Measurements from ENCODE around the gene STAT4. TPM values are rescaled to one million over a fixed set of nuclear protein-coding genes. Genes with fewer than 3 reads are reported as not detected.

The STAT4 gene
- total RNA-seq, 1 experiment from 2014 or later = 0.44 TPM

DNA sequence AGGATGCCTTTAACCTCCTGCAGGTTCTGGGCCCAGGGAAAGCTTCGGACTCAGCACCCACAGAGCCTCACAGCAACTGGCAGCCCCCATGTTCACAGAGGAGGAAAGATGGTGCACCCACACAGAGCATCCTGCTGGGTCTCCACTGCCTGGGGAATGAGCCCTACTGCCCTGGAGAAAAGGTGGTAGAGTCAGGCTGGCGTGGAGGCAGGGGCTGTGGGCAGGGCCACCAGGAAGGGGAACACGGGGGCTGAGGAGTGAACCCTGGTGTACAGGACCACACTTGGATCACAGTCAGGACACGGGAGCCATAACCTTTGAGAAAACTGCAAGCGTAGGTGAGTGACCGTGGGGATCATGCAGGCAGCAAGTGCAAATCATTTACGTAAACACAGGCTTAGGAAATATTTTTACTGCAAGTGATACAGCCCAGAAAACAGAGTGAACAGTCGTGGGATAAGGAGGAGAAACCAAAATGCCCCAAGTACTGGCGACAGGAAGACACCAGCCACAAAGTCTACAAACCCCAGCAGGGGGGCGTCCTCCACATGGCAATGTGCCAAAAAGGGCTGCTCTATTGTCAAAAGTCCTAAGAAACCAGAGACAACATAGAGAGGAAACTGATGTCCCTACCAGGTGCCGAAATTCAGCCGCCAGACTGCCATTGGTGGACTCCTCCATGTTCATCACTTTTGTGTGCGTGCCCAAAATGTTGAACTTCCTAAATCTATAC lies 164.4 kb downstream of the STAT4 start (continued):
- TF ChIP-seq, protein P1, sequence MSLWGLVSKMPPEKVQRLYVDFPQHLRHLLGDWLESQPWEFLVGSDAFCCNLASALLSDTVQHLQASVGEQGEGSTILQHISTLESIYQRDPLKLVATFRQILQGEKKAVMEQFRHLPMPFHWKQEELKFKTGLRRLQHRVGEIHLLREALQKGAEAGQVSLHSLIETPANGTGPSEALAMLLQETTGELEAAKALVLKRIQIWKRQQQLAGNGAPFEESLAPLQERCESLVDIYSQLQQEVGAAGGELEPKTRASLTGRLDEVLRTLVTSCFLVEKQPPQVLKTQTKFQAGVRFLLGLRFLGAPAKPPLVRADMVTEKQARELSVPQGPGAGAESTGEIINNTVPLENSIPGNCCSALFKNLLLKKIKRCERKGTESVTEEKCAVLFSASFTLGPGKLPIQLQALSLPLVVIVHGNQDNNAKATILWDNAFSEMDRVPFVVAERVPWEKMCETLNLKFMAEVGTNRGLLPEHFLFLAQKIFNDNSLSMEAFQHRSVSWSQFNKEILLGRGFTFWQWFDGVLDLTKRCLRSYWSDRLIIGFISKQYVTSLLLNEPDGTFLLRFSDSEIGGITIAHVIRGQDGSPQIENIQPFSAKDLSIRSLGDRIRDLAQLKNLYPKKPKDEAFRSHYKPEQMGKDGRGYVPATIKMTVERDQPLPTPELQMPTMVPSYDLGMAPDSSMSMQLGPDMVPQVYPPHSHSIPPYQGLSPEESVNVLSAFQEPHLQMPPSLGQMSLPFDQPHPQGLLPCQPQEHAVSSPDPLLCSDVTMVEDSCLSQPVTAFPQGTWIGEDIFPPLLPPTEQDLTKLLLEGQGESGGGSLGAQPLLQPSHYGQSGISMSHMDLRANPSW (CRISPR knock-in tag; conservative IDR thresholded peaks at IDR 0.05; ENCODE audit: low read depth) = no peak
- TF ChIP-seq SMAD3 (CRISPR knock-in tag; IDR thresholded peaks at IDR 0.05; ENCODE audit: borderline replicate concordance) (no peak), ESRRA (CRISPR knock-in tag; IDR thresholded peaks at IDR 0.05; ENCODE audit: borderline replicate concordance) (no peak)

DNA sequence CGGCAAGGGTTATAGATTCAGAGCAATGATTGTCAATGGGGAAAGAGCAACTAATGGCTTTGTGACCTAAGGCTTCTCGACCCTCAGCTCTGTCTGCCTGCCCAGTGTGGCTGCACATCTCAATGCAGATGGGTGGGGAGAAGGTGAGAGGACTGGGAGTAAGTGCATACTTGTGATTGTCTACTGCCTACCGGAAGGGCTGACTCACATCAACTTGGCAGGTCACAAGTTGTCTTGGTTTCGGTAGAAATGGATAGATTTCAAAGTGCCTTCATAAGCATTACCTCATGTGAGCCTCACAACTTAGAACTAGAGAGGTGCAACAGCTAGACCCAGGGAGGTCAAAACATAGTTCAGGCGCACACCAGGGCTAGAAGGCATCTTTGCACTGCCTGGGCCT lies 166.2 kb downstream of the STAT4 start:
- peaks cover 9% of the 10 kb centered on the region for H3K4me1 Mint-ChIP-seq
- ATAC-seq (no peak), DNase-seq (ENCODE audit: low spot score) (no peak)
- H3K36me3 Mint-ChIP-seq = peaks cover 91% of the 10 kb centered on the region
- H3K27me3 Mint-ChIP-seq (ENCODE audit: low read depth) = no peaks in the 10 kb centered on the region
- ChIA-PET POLR2A (no interaction called here), CTCF (no interaction called here)
- no peak overlapping the region for H3K27ac Mint-ChIP-seq
- no peaks in the 10 kb centered on the region for H3K9me3 Mint-ChIP-seq
- H3K4me3 Mint-ChIP-seq = no peak overlapping the region
- TF ChIP-seq GTF2I (CRISPR knock-in tag; conservative IDR thresholded peaks at IDR 0.05) (no peak), OVOL2 (CRISPR knock-in tag; IDR thresholded peaks at IDR 0.05; ENCODE audit: borderline replicate concordance) (no peak), SP1 (CRISPR knock-in tag; conservative IDR thresholded peaks at IDR 0.05) (no peak), ZNF232 (CRISPR knock-in tag; IDR thresholded peaks at IDR 0.05) (no peak), ZNF121 (CRISPR knock-in tag; IDR thresholded peaks at IDR 0.05) (no peak), ZNF416 (CRISPR knock-in tag; IDR thresholded peaks at IDR 0.05) (no peak), IRF2 (CRISPR knock-in tag; IDR thresholded peaks at IDR 0.05; ENCODE audit: borderline replicate concordance, low read depth) (no peak), ETV6 (CRISPR knock-in tag; IDR thresholded peaks at IDR 0.05) (no peak), NR1H2 (CRISPR knock-in tag; IDR thresholded peaks at IDR 0.05) (no peak), HMGA2 (CRISPR knock-in tag; IDR thresholded peaks at IDR 0.05) (no peak), ELF4 (CRISPR knock-in tag; IDR thresholded peaks at IDR 0.05; ENCODE audit: low read depth) (no peak), ZNF317 (CRISPR knock-in tag; IDR thresholded peaks at IDR 0.05; ENCODE audit: borderline replicate concordance, low read depth) (no peak), JAZF1 (CRISPR knock-in tag; IDR thresholded peaks at IDR 0.05) (no peak)
- TF ChIP-seq, protein P2, sequence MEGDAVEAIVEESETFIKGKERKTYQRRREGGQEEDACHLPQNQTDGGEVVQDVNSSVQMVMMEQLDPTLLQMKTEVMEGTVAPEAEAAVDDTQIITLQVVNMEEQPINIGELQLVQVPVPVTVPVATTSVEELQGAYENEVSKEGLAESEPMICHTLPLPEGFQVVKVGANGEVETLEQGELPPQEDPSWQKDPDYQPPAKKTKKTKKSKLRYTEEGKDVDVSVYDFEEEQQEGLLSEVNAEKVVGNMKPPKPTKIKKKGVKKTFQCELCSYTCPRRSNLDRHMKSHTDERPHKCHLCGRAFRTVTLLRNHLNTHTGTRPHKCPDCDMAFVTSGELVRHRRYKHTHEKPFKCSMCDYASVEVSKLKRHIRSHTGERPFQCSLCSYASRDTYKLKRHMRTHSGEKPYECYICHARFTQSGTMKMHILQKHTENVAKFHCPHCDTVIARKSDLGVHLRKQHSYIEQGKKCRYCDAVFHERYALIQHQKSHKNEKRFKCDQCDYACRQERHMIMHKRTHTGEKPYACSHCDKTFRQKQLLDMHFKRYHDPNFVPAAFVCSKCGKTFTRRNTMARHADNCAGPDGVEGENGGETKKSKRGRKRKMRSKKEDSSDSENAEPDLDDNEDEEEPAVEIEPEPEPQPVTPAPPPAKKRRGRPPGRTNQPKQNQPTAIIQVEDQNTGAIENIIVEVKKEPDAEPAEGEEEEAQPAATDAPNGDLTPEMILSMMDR (IDR thresholded peaks at IDR 0.05) = no peak
- TF ChIP-seq, protein P3, sequence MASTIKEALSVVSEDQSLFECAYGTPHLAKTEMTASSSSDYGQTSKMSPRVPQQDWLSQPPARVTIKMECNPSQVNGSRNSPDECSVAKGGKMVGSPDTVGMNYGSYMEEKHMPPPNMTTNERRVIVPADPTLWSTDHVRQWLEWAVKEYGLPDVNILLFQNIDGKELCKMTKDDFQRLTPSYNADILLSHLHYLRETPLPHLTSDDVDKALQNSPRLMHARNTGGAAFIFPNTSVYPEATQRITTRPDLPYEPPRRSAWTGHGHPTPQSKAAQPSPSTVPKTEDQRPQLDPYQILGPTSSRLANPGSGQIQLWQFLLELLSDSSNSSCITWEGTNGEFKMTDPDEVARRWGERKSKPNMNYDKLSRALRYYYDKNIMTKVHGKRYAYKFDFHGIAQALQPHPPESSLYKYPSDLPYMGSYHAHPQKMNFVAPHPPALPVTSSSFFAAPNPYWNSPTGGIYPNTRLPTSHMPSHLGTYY (CRISPR knock-in tag; IDR thresholded peaks at IDR 0.05) = no peak
- TF ChIP-seq, protein P4, sequence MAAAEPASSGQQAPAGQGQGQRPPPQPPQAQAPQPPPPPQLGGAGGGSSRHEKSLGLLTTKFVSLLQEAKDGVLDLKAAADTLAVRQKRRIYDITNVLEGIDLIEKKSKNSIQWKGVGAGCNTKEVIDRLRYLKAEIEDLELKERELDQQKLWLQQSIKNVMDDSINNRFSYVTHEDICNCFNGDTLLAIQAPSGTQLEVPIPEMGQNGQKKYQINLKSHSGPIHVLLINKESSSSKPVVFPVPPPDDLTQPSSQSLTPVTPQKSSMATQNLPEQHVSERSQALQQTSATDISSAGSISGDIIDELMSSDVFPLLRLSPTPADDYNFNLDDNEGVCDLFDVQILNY (CRISPR knock-in tag; IDR thresholded peaks at IDR 0.05) = no peak
- TF ChIP-seq, protein P5, sequence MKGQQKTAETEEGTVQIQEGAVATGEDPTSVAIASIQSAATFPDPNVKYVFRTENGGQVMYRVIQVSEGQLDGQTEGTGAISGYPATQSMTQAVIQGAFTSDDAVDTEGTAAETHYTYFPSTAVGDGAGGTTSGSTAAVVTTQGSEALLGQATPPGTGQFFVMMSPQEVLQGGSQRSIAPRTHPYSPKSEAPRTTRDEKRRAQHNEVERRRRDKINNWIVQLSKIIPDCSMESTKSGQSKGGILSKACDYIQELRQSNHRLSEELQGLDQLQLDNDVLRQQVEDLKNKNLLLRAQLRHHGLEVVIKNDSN (CRISPR knock-in tag; IDR thresholded peaks at IDR 0.05) = no peak
- TF ChIP-seq, protein P6, sequence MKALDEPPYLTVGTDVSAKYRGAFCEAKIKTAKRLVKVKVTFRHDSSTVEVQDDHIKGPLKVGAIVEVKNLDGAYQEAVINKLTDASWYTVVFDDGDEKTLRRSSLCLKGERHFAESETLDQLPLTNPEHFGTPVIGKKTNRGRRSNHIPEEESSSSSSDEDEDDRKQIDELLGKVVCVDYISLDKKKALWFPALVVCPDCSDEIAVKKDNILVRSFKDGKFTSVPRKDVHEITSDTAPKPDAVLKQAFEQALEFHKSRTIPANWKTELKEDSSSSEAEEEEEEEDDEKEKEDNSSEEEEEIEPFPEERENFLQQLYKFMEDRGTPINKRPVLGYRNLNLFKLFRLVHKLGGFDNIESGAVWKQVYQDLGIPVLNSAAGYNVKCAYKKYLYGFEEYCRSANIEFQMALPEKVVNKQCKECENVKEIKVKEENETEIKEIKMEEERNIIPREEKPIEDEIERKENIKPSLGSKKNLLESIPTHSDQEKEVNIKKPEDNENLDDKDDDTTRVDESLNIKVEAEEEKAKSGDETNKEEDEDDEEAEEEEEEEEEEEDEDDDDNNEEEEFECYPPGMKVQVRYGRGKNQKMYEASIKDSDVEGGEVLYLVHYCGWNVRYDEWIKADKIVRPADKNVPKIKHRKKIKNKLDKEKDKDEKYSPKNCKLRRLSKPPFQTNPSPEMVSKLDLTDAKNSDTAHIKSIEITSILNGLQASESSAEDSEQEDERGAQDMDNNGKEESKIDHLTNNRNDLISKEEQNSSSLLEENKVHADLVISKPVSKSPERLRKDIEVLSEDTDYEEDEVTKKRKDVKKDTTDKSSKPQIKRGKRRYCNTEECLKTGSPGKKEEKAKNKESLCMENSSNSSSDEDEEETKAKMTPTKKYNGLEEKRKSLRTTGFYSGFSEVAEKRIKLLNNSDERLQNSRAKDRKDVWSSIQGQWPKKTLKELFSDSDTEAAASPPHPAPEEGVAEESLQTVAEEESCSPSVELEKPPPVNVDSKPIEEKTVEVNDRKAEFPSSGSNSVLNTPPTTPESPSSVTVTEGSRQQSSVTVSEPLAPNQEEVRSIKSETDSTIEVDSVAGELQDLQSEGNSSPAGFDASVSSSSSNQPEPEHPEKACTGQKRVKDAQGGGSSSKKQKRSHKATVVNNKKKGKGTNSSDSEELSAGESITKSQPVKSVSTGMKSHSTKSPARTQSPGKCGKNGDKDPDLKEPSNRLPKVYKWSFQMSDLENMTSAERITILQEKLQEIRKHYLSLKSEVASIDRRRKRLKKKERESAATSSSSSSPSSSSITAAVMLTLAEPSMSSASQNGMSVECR (CRISPR knock-in tag; IDR thresholded peaks at IDR 0.05; ENCODE audit: borderline replicate concordance) = no peak
- TF ChIP-seq, protein P7, sequence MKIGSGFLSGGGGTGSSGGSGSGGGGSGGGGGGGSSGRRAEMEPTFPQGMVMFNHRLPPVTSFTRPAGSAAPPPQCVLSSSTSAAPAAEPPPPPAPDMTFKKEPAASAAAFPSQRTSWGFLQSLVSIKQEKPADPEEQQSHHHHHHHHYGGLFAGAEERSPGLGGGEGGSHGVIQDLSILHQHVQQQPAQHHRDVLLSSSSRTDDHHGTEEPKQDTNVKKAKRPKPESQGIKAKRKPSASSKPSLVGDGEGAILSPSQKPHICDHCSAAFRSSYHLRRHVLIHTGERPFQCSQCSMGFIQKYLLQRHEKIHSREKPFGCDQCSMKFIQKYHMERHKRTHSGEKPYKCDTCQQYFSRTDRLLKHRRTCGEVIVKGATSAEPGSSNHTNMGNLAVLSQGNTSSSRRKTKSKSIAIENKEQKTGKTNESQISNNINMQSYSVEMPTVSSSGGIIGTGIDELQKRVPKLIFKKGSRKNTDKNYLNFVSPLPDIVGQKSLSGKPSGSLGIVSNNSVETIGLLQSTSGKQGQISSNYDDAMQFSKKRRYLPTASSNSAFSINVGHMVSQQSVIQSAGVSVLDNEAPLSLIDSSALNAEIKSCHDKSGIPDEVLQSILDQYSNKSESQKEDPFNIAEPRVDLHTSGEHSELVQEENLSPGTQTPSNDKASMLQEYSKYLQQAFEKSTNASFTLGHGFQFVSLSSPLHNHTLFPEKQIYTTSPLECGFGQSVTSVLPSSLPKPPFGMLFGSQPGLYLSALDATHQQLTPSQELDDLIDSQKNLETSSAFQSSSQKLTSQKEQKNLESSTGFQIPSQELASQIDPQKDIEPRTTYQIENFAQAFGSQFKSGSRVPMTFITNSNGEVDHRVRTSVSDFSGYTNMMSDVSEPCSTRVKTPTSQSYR (CRISPR knock-in tag; IDR thresholded peaks at IDR 0.05) = no peak
